Brain microvascular endothelial cell (primary cell): ENCODE measurements around the gene SLC9A8.

Source experiments
- DNase-seq: peaks from one replicate; pipeline ENCODE4 v3.0.0-alpha.2; 2020
- H3K27ac ChIP-seq: fragments of 250-450 bp; sonication (Bioruptor Pico); 2 replicates; pipeline ENCODE4 v1.5.1; 2020; ENCODE audit warnings: mild to moderate bottlenecking, moderate library complexity
- H3K27me3 ChIP-seq: fragments of 250-450 bp; sonication (Bioruptor Pico); replicated peaks from 2 replicates; pipeline ENCODE4 v1.5.1; 2020; ENCODE audit warnings: mild to moderate bottlenecking
- H3K36me3 ChIP-seq: fragments of 250-450 bp; sonication (Bioruptor Pico); replicated peaks from 2 replicates; pipeline ENCODE4 v1.5.1; 2020; ENCODE audit warnings: mild to moderate bottlenecking
- H3K4me3 ChIP-seq: 2 replicates; pipeline ENCODE4 v1.5.1; 2011; ENCODE audit warnings: low read depth, mild to moderate bottlenecking, control low read depth, low read length, moderate library complexity
- in situ Hi-C: cut with HindIII; loops from 2 replicates; pipeline ENCODE4 v1.10.0; 2017; ENCODE audit warnings: low sequenced_read_pairs, low pct_ligation_motif_present
- TF ChIP-seq, protein P1 (sequence below): IDR thresholded peaks from 2 replicates; pipeline ENCODE4 v1.5.1; 2011; ENCODE audit warnings: low read depth, mild to moderate bottlenecking, moderate library complexity, low read length, control low read depth, inconsistent platforms; ENCODE audit errors: missing control alignments

Gene SLC9A8

GRCh38 chr20:49877386-49877921 is 64.8 kb downstream of the SLC9A8 start:
- Histone ChIP-seq H3K4me3 (no peak overlapping the region), H3K27ac (no peak overlapping the region), H3K36me3 (peaks cover 7% of the 10 kb centered on the region), H3K27me3 (no peaks in the 10 kb centered on the region)
- TF ChIP-seq, protein P1, sequence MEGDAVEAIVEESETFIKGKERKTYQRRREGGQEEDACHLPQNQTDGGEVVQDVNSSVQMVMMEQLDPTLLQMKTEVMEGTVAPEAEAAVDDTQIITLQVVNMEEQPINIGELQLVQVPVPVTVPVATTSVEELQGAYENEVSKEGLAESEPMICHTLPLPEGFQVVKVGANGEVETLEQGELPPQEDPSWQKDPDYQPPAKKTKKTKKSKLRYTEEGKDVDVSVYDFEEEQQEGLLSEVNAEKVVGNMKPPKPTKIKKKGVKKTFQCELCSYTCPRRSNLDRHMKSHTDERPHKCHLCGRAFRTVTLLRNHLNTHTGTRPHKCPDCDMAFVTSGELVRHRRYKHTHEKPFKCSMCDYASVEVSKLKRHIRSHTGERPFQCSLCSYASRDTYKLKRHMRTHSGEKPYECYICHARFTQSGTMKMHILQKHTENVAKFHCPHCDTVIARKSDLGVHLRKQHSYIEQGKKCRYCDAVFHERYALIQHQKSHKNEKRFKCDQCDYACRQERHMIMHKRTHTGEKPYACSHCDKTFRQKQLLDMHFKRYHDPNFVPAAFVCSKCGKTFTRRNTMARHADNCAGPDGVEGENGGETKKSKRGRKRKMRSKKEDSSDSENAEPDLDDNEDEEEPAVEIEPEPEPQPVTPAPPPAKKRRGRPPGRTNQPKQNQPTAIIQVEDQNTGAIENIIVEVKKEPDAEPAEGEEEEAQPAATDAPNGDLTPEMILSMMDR: no peak
- in situ Hi-C loops: no loop called here
- no peak for DNase-seq

- Histone ChIP-seq H3K36me3 (peaks cover 10% of the 10 kb centered on the region), H3K27ac (no peak overlapping the region)
- DNase-seq: no peak
These were observed 66.3 kb downstream of the SLC9A8 start for GRCh38 chr20:49878977-49879376.

DNA sequence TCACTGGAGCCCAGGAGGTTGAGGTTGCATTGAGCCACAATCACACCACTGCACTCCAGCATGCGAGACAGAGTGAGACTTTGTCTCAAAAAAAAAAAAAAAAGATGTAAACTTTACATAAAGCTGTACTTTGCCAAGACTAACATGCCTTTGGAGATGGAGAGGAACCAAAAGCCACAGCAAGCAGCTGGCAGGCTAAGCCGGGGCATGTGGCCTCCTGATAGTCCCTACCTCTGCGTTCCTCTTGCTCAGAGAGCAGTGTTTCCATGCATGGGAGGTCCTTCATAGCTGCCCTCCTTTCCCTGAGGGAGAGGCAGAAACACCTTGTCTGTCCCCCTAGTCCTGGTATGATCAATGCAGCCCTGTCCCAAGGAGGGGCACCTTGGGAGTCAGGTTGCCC is 67.5 kb downstream of the SLC9A8 start:
- Histone ChIP-seq H3K36me3 (peaks cover 10% of the 10 kb centered on the region), H3K27ac (no peak overlapping the region), H3K4me3 (no peak overlapping the region), H3K27me3 (no peaks in the 10 kb centered on the region)
- in situ Hi-C loops: no loop called here
- TF ChIP-seq, protein P1: no peak
- DNase-seq: peak; percentile 37

More at GRCh38 chr20:49878977-49879376, 66.3 kb downstream of the SLC9A8 start:
- Histone ChIP-seq H3K27me3 (no peaks in the 10 kb centered on the region), H3K4me3 (no peak overlapping the region)
- TF ChIP-seq, protein P1: no peak
- in situ Hi-C loops: no loop called here

- Histone ChIP-seq H3K27ac (no peak overlapping the region), H3K27me3 (no peaks in the 10 kb centered on the region), H3K4me3 (no peak overlapping the region), H3K36me3 (peaks cover 10% of the 10 kb centered on the region)
- in situ Hi-C loops: no loop called here
- TF ChIP-seq, protein P1: no peak
- DNase-seq: no peak
These were observed 68.3 kb downstream of the SLC9A8 start for GRCh38 chr20:49880724-49881445.

DNA sequence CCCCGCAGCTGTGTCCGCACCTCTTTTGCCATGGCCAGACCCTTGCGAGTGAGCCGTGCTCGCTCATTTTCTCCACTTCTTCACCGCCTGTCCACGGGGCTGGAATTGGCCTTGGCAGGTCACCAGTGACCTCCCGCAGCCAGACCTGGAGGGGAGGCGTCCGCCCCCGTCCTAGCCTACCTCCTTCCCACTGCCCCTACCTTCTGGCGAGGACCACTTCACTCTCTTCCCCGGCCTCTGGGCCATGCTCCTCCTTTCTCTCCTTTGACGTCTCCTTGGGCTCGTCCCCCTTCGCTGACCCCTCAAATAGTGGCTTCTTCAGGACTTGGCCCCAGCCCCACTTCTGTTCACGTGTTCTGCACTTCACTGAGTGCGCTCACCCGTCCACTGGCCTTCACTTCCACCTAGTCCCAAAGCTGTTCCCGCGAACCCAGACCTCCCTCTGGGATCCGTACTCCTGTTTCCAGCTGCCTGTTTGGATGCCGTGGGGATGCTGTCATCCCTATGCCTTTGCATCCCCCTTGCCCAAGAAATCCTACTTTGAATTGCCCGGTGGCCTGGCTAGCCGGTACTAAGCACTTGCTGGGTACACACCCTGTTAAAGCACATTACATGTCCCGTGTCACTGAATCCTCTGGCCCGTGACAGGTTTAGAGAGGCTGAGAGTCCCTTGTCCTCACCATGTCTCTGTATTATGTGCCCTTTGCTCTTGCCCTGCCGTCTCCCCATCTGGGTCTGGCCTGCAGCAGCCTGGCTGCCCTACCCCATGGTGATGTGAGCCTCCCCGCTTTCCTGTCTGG is 69.7 kb downstream of the SLC9A8 start:
- in situ Hi-C loops: no loop called here

More for the DNA sequence above, 69.7 kb downstream of the SLC9A8 start:
- Histone ChIP-seq H3K27me3 (no peaks in the 10 kb centered on the region), H3K4me3 (no peak overlapping the region), H3K27ac (no peak overlapping the region), H3K36me3 (peaks cover 10% of the 10 kb centered on the region)
- no peak for DNase-seq
- TF ChIP-seq, protein P1: no peak
